Dedifferentiated amniotic fluid mesenchymal stem cell (primary cell): ENCODE data around the gene WIPF1.

Source experiments
- DNase-seq: peaks from one replicate; pipeline ENCODE4 v3.0.0-alpha.2; 2016; ENCODE audit errors: extremely low spot score

WIPF1 gene

DNA sequence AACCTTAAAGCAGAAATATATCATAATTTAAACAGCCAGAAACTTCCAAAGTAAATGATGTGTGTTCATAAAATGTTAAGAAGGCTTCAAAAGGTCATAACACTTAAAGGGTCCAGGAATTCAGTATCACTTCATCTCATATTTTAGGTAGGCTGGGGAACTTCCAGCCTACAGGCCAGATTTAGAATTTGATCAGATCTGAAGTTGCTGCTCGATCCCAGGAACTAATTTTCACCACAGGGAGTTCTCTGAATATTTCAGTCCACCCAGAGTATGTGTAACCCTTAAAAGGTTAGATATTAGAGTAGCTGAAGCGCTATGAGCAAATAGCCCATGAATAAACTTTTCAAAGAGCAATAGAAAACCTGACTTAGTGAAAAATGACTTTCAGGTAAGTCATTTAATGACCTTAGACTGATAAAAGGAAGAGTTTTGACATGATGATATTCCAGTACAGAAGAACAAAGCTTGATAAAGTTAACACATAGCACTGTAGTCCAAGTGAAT is 1.7 kb downstream of the WIPF1 start:
- DNase-seq = no peak

- DNase-seq = no peak
Observed at GRCh38 chr2:174595116-174595809, 2.3 kb downstream of the WIPF1 start.

- no peak for DNase-seq
Observed at GRCh38 chr2:174594456-174594855, 3.1 kb downstream of the WIPF1 start.

GRCh38 chr2:174593574-174594203 is 3.9 kb downstream of the WIPF1 start:
- DNase-seq = peak; percentile 26

DNA sequence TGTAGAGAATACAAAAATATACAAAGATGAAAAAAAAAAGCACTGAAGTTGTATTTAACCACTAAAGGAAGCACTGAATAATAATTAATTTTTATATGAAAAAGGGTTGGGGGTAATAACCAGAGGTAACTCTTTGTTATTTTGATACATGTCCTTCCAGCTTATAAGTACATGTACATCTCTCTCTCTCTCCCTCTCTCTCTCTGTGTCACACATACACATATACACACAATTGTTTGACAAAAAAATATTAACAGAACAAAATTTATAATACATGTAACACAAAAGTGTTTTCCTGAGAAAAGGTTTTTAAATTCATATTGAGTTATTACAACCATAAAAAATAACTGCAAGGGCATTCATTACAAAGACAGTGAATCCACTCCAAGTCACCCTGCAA is 4.6 kb downstream of the WIPF1 start:
- DNase-seq = no peak

GRCh38 chr2:174591740-174592139 is 5.9 kb downstream of the WIPF1 start:
- no peak for DNase-seq

DNA sequence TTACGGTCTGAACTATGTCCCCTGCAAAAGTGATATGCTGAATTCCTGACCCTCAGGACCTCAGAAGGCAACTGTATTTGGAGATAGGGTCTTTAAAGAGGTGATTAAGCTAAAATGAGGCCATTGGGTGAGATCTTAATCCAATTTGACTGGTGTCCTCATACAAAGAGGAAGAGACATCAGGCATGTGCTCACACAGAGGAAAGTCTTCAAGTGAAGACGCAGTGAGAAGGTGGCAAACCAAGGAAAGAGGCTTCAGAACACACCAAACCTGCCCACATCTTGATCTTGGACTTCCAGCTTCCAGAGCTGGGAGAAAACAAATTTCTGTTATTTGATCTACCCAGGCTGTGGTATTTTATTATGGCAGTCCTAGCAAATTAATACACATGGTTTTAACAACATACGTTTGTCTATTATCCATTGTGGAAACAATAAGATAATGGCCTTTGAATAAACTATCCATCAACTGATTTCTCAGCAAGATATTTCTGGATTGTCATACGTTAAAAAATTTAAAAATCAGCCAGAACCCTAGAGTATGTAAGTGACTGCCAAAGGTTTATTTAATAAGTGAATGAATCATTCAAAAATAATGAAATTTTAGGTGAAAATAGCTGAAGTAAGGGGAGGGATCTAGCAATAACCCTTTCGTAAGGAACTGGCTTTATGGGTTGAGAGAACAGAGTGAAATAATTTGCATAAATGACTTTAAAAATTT is 6.5 kb downstream of the WIPF1 start:
- DNase-seq = no peak

- no peak for DNase-seq
Observed at GRCh38 chr2:174590346-174590745, 7.3 kb downstream of the WIPF1 start.

DNA sequence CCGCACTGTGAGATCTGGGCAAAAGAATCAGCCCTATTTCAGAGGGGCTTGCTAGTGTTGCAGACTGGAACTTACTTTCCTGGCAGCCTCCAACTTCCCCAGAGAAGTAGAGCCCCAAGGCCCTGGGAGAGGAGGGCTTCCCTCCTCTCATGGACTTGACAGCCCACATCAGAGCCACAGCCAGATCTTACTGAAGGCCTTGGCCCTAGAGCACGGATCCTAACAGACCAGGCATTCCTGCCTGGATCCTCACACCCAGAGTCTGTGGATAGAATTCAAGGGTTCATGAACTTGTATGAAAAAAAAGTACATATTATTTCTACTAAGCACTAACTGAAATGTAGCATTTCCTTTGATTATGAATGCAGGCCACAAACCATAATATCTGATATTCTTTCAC is 8.3 kb downstream of the WIPF1 start:
- DNase-seq = no peak

DNA sequence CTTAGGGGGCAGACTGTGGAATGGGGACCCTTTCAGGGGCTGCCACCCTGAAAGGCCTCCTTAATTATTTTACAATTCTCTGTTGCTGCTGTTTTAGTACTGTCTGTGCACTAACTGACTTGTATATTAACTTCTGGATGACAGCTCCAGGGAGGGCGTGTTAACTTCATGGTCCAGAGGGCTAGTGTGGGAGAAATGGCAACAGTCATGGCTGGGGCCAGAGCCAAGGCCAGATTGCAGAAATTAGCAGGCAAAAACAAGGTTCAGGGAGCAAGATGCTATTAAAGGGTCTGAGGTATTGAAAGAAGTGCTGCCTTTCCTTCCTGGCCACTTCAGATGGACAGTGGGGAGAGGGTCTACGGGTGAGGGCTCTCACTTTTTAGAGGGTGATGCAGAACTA is 9.1 kb downstream of the WIPF1 start:
- no peak for DNase-seq

DNA sequence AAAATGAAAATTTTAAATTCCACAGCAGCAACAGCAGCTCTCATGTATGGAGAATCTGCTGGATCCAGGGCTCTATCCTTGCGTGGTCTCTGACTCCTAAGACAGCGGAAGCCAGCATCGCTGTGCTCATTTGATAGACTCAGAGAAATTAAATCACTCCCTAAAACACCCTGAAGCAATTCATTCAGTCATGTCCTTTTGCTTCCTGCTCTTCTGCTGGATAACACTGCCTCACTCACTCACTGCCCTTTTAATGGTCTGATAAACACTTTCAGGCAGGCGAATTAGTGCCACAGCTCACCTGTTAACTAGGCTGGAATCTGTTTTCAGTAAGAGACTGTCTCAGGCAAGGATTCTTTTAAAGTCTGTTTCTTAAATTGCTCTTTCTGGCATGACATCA is 10.0 kb downstream of the WIPF1 start:
- no peak for DNase-seq

DNA sequence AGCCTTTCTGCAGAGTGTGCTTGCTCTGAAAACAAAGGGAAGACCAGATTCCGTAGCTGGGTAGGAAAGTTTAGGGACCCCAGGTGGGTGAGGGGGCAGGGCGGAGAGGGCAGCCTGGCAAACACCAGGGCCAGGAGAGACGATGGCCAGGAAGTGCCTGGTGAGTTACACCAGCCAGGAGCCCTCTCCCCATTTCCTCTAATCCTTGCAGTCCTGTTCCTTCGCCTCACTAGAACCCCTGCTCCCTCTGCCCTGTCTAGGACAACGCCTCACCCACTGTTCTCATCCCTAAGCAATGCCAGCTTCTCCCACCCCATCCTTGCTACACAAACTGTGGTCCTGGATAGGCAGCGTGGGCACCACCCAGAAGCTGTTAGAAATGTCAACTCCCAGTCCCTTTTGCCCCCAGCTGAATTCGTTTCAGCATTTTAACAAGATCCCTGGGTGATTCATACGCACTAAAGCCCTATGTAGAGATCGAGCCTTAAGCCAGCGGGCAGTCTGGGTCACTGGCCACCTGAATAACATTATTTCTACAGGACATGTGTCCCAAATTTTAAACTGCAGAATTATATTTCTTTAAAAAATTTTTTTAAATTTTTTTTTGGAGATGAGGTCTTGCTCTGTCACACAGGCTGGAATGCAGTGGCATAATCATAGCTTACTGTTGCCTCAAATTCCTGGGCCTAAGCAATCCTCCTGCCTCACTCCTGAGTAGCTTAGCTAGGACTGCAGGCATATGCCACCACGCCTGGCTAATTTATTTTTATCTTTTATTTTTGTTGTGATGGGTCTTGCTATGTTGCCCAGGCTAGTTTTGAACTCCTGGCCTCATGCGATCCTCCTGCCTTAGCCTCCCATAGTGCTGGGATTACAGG is 10.9 kb downstream of the WIPF1 start:
- DNase-seq = no peak

DNA sequence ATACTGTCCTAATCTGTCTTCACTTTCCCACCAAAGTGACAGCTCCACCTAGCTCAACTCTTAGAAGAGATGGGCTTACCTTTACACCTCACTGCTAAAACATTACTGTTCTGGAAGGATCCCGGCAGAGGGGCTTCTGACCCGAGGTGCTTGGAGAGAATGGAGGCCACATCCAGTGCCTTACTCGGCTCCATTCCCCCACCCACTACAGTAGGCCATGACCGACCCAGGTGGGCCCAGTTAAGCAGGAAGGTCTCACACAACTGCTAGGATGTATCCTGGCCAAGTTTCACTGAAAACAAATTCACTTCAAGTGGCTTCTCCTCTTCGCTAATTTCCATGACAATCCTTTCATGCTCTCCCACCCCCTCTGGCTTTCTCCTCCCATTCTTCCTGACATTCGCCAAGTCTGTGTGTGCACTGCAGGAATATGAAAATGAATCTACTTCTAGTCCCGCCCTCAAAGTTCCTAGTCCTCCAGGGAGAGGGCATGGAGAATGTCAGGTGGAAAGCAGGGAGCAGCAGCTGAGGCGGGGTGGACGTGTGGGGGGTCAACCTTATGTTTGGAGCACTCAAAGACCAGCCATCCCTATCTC is 11.8 kb downstream of the WIPF1 start:
- DNase-seq = no peak

- DNase-seq = no peak
Observed at GRCh38 chr2:174585146-174585545, 12.5 kb downstream of the WIPF1 start.

- no peak for DNase-seq
Observed at GRCh38 chr2:174581491-174581890, 16.1 kb downstream of the WIPF1 start.

- DNase-seq = no peak
Observed at GRCh38 chr2:174580951-174581350, 16.7 kb downstream of the WIPF1 start.

DNA sequence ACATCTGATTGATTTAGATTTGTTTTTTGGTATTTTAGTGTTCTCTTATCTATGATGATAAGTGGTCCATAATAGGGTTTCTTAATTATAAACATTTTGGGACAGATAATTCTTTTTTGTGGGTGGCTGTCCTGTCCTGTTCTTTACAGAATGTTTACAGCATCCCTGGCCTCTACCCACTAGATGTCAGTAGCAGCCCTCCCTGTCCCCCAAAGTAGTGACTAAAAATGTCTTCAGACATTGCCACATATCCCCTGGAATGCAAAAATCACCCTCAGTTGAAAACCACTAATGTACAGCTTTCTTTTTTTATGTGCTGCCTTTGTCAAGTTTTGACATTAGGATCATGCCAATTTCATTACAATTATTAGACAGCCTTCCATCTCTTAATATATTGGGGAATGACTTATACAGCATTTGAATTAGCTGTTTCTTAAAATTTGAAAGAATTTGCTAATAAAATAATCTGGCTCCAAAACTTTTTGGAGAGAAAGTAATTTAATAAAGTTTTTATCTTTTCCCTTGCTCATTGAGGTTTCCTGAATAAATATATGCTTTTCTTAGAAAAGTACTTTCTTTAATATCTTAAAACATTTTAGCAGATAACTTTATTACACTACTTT is 19.5 kb downstream of the WIPF1 start:
- peak; percentile 76 for DNase-seq

DNA sequence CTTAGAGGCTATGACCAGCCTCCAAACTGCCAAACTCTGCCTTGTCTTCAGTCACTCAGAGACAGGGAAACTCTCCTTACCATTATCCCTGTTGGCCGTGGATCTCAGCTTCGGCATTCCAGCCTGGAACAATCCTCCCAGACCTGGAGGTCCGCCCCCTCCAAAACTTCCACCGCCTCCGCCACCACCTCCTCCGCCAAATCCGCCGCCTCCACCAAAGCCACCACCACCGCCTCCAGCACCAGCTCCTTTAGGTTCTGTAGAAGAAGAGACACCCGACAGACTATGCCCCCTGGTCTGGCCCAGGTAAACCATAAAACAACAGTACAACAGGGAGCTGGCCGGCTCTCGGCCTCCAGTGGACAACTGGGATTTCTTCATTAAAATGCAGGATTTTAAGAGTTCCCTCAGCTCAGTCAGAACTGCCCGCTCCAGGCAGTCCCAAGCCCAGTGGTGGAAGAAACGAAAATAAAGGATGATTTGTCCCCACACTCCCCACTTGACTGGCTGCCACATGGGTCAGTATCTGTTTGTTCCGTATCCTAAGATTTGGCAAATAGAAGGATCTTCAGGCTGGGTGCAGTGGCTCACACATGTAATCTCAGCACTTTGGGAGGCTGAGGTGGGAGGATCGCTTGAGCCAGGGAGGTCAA is 22.4 kb downstream of the WIPF1 start:
- DNase-seq = no peak

DNA sequence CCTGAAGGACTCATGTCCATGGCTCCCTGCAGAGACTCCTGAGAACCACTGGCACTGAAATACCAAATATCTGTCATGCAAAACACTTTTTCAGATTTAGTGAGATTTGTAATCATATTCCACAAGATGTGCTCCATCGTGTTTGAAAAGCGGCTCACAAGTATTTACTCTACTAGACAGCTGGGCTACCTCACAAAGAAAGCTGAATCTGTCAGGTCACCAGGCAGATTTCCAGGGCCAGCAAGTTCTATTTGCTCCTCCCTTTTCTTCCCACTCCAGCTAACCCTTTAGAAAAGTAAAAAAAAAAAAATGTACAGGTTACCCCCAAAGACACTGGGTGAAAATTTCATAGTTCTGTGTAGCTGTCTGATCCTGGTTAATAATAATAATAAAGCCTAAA is 22.9 kb downstream of the WIPF1 start:
- no peak for DNase-seq

- no peak for DNase-seq
Observed at GRCh38 chr2:174573621-174574081, 24.0 kb downstream of the WIPF1 start.
